Measurements from ENCODE around the gene DEF6.

DNA sequence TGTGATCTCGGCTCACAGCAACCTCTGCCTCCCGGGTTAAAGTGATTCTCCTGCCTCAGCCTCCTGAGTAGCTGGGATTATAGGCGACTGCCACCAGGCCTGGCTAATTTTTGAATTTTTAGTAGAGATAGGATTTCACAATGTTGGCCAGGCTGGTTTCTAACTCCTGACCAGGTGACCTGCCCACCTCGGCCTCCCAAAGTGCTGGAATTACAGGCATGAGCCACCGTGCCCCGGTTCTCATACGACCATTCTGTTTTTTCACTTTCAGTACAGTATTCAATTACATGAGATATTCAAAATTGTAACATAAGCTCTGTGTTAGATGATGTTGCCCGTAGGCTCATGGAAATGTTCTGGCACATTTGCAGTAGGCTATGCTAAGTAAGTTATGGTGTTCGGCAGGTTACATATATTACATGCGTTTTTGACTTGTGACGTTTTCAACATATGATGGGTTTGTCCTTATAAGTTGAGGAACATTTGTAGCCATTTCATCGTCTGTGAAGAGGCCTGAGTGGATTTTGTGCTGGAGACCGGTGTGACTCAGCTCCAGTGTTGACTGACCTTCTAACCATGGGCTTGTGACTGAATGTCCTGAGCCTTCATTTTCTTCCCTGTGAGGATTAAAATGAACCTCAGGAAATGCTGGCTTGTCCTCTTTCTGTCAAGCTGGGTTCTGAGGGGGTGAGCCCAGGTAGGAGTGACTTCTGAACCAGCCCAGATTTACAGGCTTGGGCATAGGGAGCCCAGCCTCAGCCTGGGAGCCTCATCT, 56.9 kb downstream of the DEF6 start:
- TF ChIP-seq, protein P1, sequence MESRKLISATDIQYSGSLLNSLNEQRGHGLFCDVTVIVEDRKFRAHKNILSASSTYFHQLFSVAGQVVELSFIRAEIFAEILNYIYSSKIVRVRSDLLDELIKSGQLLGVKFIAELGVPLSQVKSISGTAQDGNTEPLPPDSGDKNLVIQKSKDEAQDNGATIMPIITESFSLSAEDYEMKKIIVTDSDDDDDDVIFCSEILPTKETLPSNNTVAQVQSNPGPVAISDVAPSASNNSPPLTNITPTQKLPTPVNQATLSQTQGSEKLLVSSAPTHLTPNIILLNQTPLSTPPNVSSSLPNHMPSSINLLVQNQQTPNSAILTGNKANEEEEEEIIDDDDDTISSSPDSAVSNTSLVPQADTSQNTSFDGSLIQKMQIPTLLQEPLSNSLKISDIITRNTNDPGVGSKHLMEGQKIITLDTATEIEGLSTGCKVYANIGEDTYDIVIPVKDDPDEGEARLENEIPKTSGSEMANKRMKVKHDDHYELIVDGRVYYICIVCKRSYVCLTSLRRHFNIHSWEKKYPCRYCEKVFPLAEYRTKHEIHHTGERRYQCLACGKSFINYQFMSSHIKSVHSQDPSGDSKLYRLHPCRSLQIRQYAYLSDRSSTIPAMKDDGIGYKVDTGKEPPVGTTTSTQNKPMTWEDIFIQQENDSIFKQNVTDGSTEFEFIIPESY (IDR thresholded peaks at IDR 0.05): no peak
- TF ChIP-seq SP1 (IDR thresholded peaks at IDR 0.05) (no peak), HNF4G (IDR thresholded peaks at IDR 0.05) (no peak), TAF1 (conservative IDR thresholded peaks at IDR 0.05) (no peak), JUND (IDR thresholded peaks at IDR 0.05) (no peak), RXRA (IDR thresholded peaks at IDR 0.05) (no peak), EGR1 (IDR thresholded peaks at IDR 0.05; ENCODE audit: low read depth in 2 of 2) (no peak), GABPA (IDR thresholded peaks at IDR 0.05 in 1 of 2, conservative IDR thresholded peaks at IDR 0.05 in 1 of 2) (no peak), RAD21 (IDR thresholded peaks at IDR 0.05) (no peak), NR2F2 (IDR thresholded peaks at IDR 0.05) (no peak), FOXA2 (IDR thresholded peaks at IDR 0.05) (no peak)
- TF ChIP-seq, protein P2, sequence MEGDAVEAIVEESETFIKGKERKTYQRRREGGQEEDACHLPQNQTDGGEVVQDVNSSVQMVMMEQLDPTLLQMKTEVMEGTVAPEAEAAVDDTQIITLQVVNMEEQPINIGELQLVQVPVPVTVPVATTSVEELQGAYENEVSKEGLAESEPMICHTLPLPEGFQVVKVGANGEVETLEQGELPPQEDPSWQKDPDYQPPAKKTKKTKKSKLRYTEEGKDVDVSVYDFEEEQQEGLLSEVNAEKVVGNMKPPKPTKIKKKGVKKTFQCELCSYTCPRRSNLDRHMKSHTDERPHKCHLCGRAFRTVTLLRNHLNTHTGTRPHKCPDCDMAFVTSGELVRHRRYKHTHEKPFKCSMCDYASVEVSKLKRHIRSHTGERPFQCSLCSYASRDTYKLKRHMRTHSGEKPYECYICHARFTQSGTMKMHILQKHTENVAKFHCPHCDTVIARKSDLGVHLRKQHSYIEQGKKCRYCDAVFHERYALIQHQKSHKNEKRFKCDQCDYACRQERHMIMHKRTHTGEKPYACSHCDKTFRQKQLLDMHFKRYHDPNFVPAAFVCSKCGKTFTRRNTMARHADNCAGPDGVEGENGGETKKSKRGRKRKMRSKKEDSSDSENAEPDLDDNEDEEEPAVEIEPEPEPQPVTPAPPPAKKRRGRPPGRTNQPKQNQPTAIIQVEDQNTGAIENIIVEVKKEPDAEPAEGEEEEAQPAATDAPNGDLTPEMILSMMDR (IDR thresholded peaks at IDR 0.05; ENCODE audit: low read depth, low read length, missing input control): no peak
- TF ChIP-seq, protein P3, sequence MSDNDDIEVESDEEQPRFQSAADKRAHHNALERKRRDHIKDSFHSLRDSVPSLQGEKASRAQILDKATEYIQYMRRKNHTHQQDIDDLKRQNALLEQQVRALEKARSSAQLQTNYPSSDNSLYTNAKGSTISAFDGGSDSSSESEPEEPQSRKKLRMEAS (IDR thresholded peaks at IDR 0.05): no peak
- TF ChIP-seq, protein P4, sequence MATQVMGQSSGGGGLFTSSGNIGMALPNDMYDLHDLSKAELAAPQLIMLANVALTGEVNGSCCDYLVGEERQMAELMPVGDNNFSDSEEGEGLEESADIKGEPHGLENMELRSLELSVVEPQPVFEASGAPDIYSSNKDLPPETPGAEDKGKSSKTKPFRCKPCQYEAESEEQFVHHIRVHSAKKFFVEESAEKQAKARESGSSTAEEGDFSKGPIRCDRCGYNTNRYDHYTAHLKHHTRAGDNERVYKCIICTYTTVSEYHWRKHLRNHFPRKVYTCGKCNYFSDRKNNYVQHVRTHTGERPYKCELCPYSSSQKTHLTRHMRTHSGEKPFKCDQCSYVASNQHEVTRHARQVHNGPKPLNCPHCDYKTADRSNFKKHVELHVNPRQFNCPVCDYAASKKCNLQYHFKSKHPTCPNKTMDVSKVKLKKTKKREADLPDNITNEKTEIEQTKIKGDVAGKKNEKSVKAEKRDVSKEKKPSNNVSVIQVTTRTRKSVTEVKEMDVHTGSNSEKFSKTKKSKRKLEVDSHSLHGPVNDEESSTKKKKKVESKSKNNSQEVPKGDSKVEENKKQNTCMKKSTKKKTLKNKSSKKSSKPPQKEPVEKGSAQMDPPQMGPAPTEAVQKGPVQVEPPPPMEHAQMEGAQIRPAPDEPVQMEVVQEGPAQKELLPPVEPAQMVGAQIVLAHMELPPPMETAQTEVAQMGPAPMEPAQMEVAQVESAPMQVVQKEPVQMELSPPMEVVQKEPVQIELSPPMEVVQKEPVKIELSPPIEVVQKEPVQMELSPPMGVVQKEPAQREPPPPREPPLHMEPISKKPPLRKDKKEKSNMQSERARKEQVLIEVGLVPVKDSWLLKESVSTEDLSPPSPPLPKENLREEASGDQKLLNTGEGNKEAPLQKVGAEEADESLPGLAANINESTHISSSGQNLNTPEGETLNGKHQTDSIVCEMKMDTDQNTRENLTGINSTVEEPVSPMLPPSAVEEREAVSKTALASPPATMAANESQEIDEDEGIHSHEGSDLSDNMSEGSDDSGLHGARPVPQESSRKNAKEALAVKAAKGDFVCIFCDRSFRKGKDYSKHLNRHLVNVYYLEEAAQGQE (IDR thresholded peaks at IDR 0.05): no peak

Data from liver (tissue), 3 donors.